Neural cell (in vitro differentiated cells): ENCODE data around the gene ADAMTS2. TPM values are rescaled to one million over a fixed set of nuclear protein-coding genes. Genes with fewer than 3 reads are reported as not detected.
"Not testable (repeated sequence)": the region's sequence is repeated elsewhere in the genome, so short reads cannot be mapped to it uniquely, and the experiment has no call there.

Experiments
- H2AFZ ChIP-seq: fragments of 200-600, 300-800 bp; sonication (generic), shearing (Covaris generic); 2 replicates; pipeline ENCODE4 v1.6.0; 2014; ENCODE audit warnings: low read depth, mild to moderate bottlenecking, antibody characterized with exemption, low read length, moderate library complexity
- H3F3A ChIP-seq: fragments of 200-600 bp; shearing (Covaris generic); 2 replicates; pipeline ENCODE4 v1.6.1; 2016; ENCODE audit warnings: mild to moderate bottlenecking, moderate library complexity, mixed read lengths, antibody characterized with exemption, low read length; ENCODE audit not compliant: insufficient read depth, poor library complexity, severe bottlenecking
- H3K27ac ChIP-seq: fragments of 200-600, 300-800 bp; sonication (generic), shearing (Covaris generic); 2 replicates; pipeline ENCODE4 v1.5.1; 2014; ENCODE audit warnings: mild to moderate bottlenecking, low read length, moderate library complexity
- H3K27me3 ChIP-seq: fragments of 300-800, 200-600 bp; sonication (generic), shearing (Covaris generic); 2 replicates; pipeline ENCODE4 v1.6.0; 2014; ENCODE audit warnings: mild to moderate bottlenecking, low read depth, low read length, moderate library complexity; ENCODE audit not compliant: insufficient read depth
- H3K36me3 ChIP-seq: fragments of 300-800, 200-600 bp; sonication (generic), shearing (Covaris generic); 2 replicates; pipeline ENCODE4 v1.5.1; 2014; ENCODE audit warnings: mild to moderate bottlenecking, antibody characterized with exemption, low read length, moderate library complexity; ENCODE audit not compliant: insufficient read depth
- H3K4me2 ChIP-seq: fragments of 300-800, 200-600 bp; sonication (generic), shearing (Covaris generic); 2 replicates; pipeline ENCODE4 v1.6.0; 2014; ENCODE audit warnings: mild to moderate bottlenecking, low read length
- H3K4me3 ChIP-seq: fragments of 300-800, 200-600 bp; sonication (generic), shearing (Covaris generic); 2 replicates; pipeline ENCODE4 v1.5.1; 2014; ENCODE audit warnings: mild to moderate bottlenecking, low read length, moderate library complexity
- H3K79me2 ChIP-seq: fragments of 200-600 bp; shearing (Covaris generic); replicated peaks from 2 replicates; pipeline ENCODE4 v1.6.0; 2014; ENCODE audit warnings: mild to moderate bottlenecking, low read length, moderate library complexity; ENCODE audit not compliant: insufficient read depth
- H3K9ac ChIP-seq: fragments of 300-800, 200-600 bp; sonication (generic), shearing (Covaris generic); 2 replicates; pipeline ENCODE4 v1.6.1; 2016; ENCODE audit warnings: mild to moderate bottlenecking, low read length, mixed read lengths
- H3K9me2 ChIP-seq: fragments of 200-600 bp; shearing (Covaris generic); 2 replicates; pipeline ENCODE4 v1.6.1; 2016; ENCODE audit warnings: mild to moderate bottlenecking, low read length, mixed read lengths; ENCODE audit not compliant: insufficient read depth
- H3K9me3 ChIP-seq: fragments of 200-600, 300-800 bp; sonication (generic), shearing (Covaris generic); 2 replicates; pipeline ENCODE4 v1.6.1; 2016; ENCODE audit warnings: mild to moderate bottlenecking, mixed run types, low read length, moderate library complexity, mixed read lengths
- H4K20me1 ChIP-seq: fragments of 200-600 bp; shearing (Covaris generic); 2 replicates; pipeline ENCODE4 v1.6.1; 2016; ENCODE audit warnings: mild to moderate bottlenecking, mixed run types; ENCODE audit not compliant: insufficient read depth
- EP300 ChIP-seq: fragments of 450-650 bp; conservative IDR thresholded peaks from 2 replicates; pipeline ENCODE4 v1.6.1; 2014; ENCODE audit warnings: antibody characterized with exemption, mild to moderate bottlenecking, moderate library complexity; ENCODE audit not compliant: poor library complexity, severe bottlenecking
- EZH2 ChIP-seq: fragments of 200-600, 300-800 bp; shearing (Covaris generic), sonication (generic); IDR thresholded peaks from 2 replicates; pipeline ENCODE4 v1.6.1; 2014; ENCODE audit warnings: antibody characterized with exemption, low read length, borderline replicate concordance, mild to moderate bottlenecking; ENCODE audit not compliant: insufficient read depth, poor library complexity, severe bottlenecking
- MXI1 ChIP-seq: fragments of 450-650 bp; conservative IDR thresholded peaks from 2 replicates; pipeline ENCODE4 v1.6.1; 2014; ENCODE audit warnings: antibody characterized with exemption, mild to moderate bottlenecking; ENCODE audit not compliant: poor library complexity, severe bottlenecking
- POLR2AphosphoS5 ChIP-seq: IDR thresholded peaks from 2 replicates; pipeline ENCODE4 v1.6.1; 2012
- RAD21 ChIP-seq: fragments of 450-650 bp; conservative IDR thresholded peaks from 2 replicates; pipeline ENCODE4 v1.6.1; 2014; ENCODE audit warnings: antibody characterized with exemption, mild to moderate bottlenecking, moderate library complexity
- SMC3 ChIP-seq: fragments of 450-650 bp; conservative IDR thresholded peaks from 2 replicates; pipeline ENCODE4 v1.6.1; 2014; ENCODE audit warnings: antibody characterized with exemption, mild to moderate bottlenecking, moderate library complexity; ENCODE audit not compliant: poor library complexity
- TAF1 ChIP-seq: IDR thresholded peaks from 2 replicates; pipeline ENCODE4 v1.6.1; 2012; ENCODE audit warnings: low read depth
- polyA plus RNA-seq: library from polyadenylated mRNA; depleted of rRNA; stranded (reverse); fragments of >200 nt; gene quantifications from 2 replicates; pipeline ENCODE4 v1.2.3, GENCODE V29; 2014
- TF ChIP-seq, protein P1 (sequence below): IDR thresholded peaks from 2 replicates; pipeline ENCODE4 v1.6.1; 2012; ENCODE audit warnings: borderline replicate concordance
- TF ChIP-seq, protein P2 (sequence below): fragments of 450-650 bp; IDR thresholded peaks from 2 replicates; pipeline ENCODE4 v1.5.1; 2014; ENCODE audit warnings: antibody characterized with exemption, mild to moderate bottlenecking, moderate library complexity; ENCODE audit not compliant: poor library complexity, severe bottlenecking

ADAMTS2 gene
- polyA plus RNA-seq, 1 donor from 2014 or later: 0.61 TPM

DNA sequence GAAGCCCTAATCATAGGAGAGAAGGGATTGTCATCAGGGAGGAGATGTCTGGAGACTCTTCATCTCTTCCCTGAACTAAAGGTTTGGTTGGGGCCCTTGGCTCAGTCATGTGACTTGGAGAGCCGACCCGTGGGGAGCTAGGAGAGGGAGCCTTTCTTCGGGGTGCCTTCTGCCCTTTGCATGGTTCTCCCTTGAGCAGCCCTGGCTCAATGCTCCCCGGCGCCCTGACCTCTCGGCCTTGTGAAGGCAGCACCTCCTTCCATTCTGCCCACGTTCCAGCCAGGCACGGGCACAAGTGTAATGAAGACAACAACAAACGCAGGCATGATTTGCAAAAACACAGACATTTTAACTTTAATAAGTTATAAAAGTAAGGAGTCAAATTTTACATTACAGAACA is 234.7 kb downstream of the ADAMTS2 start:
- Histone ChIP-seq H3K79me2 (no peaks in the 10 kb centered on the region), H3K4me3 (no peak overlapping the region), H4K20me1 (no peaks in the 10 kb centered on the region), H2AFZ (no peak overlapping the region), H3K27ac (no peak overlapping the region), H3K9me2 (no peaks in the 10 kb centered on the region), H3K36me3 (no peaks in the 10 kb centered on the region), H3K9me3 (peaks cover 8% of the 10 kb centered on the region), H3K4me2 (no peak overlapping the region), H3F3A (no peaks in the 10 kb centered on the region), H3K27me3 (no peaks in the 10 kb centered on the region), H3K9ac (no peak overlapping the region)
- TF ChIP-seq, protein P1, sequence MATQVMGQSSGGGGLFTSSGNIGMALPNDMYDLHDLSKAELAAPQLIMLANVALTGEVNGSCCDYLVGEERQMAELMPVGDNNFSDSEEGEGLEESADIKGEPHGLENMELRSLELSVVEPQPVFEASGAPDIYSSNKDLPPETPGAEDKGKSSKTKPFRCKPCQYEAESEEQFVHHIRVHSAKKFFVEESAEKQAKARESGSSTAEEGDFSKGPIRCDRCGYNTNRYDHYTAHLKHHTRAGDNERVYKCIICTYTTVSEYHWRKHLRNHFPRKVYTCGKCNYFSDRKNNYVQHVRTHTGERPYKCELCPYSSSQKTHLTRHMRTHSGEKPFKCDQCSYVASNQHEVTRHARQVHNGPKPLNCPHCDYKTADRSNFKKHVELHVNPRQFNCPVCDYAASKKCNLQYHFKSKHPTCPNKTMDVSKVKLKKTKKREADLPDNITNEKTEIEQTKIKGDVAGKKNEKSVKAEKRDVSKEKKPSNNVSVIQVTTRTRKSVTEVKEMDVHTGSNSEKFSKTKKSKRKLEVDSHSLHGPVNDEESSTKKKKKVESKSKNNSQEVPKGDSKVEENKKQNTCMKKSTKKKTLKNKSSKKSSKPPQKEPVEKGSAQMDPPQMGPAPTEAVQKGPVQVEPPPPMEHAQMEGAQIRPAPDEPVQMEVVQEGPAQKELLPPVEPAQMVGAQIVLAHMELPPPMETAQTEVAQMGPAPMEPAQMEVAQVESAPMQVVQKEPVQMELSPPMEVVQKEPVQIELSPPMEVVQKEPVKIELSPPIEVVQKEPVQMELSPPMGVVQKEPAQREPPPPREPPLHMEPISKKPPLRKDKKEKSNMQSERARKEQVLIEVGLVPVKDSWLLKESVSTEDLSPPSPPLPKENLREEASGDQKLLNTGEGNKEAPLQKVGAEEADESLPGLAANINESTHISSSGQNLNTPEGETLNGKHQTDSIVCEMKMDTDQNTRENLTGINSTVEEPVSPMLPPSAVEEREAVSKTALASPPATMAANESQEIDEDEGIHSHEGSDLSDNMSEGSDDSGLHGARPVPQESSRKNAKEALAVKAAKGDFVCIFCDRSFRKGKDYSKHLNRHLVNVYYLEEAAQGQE: no peak
- TF ChIP-seq RAD21: no peak
- no peak for TF ChIP-seq TAF1
- TF ChIP-seq, protein P2, sequence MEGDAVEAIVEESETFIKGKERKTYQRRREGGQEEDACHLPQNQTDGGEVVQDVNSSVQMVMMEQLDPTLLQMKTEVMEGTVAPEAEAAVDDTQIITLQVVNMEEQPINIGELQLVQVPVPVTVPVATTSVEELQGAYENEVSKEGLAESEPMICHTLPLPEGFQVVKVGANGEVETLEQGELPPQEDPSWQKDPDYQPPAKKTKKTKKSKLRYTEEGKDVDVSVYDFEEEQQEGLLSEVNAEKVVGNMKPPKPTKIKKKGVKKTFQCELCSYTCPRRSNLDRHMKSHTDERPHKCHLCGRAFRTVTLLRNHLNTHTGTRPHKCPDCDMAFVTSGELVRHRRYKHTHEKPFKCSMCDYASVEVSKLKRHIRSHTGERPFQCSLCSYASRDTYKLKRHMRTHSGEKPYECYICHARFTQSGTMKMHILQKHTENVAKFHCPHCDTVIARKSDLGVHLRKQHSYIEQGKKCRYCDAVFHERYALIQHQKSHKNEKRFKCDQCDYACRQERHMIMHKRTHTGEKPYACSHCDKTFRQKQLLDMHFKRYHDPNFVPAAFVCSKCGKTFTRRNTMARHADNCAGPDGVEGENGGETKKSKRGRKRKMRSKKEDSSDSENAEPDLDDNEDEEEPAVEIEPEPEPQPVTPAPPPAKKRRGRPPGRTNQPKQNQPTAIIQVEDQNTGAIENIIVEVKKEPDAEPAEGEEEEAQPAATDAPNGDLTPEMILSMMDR: no peak
- no peak for TF ChIP-seq MXI1
- TF ChIP-seq EP300: no peak
- no peak for TF ChIP-seq SMC3
- no peak for TF ChIP-seq POLR2AphosphoS5
- no peak for TF ChIP-seq EZH2

DNA sequence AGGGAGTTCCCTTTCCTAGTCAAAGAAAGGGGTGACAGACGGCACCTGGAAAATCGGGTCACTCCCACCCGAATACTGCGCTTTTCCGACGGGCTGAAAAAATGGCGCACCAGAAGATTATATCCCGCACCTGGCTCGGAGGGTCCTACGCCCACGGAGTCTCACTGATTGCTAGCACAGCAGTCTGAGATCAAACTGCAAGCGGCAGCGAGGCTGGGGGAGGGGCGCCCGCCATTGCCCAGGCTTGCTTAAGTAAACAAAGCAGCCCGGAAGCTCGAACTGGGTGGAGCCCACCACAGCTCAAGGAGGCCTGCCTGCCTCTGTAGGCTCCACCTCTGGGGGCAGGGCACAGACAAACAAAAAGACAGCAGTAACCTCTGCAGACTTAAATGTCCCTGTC is 244.0 kb downstream of the ADAMTS2 start:
- not testable (repeated sequence) for H2AFZ ChIP-seq, H3K27me3 ChIP-seq, H3F3A ChIP-seq, H3K9me3 ChIP-seq, H3K9me2 ChIP-seq, H3K27ac ChIP-seq, H4K20me1 ChIP-seq, H3K79me2 ChIP-seq, H3K4me2 ChIP-seq, H3K4me3 ChIP-seq, H3K36me3 ChIP-seq, H3K9ac ChIP-seq

DNA sequence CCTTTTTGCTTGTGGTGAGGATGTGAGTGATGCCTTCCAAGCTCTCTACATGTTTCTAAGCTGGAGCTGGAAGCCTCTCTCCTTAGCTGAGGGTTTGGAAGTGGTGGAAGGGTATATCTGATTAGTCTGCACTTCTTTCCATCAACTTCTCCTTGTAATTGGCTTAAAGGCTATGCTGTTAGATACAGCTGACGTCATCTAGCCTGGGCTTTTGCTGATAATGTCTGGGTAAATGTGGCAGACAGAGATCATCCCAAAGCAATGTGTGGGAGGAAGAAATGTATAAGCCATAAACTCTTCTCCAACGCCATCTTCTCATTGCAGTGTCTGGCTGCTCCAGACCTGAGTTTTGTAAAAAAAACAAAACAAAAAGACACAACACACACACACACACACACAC is 255.8 kb downstream of the ADAMTS2 start:
- Histone ChIP-seq H3K27me3 (no peaks in the 10 kb centered on the region), H4K20me1 (no peaks in the 10 kb centered on the region), H3K36me3 (no peaks in the 10 kb centered on the region), H3K79me2 (no peaks in the 10 kb centered on the region), H3F3A (no peaks in the 10 kb centered on the region), H3K9ac (no peak overlapping the region), H3K4me3 (no peak overlapping the region), H3K9me2 (no peaks in the 10 kb centered on the region), H3K9me3 (peaks cover 13% of the 10 kb centered on the region), H3K4me2 (no peak overlapping the region), H3K27ac (no peak overlapping the region), H2AFZ (no peak overlapping the region)
- no peak for TF ChIP-seq RAD21
- TF ChIP-seq, protein P1: no peak
- TF ChIP-seq EP300: no peak
